AG10803 (cell line): ENCODE results near the gene TRAF3IP1.

Experiments
- DNase-seq: peaks from one replicate; pipeline ENCODE4 v3.0.0; 2010; ENCODE audit warnings: low read depth
- H3K4me3 ChIP-seq: 2 replicates; pipeline ENCODE4 v1.5.1; 2011; ENCODE audit warnings: mild to moderate bottlenecking, low read length, control low read depth
- TF ChIP-seq, protein P1 (sequence below): conservative IDR thresholded peaks from 2 replicates; pipeline ENCODE4 v1.5.1; 2011; ENCODE audit warnings: mild to moderate bottlenecking, low read length, control low read depth, inconsistent platforms

Gene TRAF3IP1

DNA sequence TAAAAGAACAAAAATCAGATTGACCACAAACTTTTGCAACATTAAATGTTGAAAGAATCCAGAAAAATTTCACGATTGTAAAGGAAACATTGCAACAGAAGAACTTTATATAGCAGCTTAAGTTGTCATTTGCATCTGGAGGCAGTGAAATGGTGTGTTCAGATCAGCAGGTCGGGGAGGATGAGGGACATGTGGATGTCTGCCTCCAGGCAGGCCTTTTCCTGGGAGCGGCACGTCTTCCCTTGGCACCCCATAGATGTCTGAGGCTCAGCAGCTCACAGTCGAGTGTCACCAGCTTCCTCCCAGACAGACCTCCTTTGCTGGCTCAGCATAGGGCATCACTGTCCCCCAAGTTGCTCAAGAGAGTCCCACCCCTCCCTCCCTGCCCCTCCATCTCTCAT, 62.1 kb downstream of the TRAF3IP1 start:
- no peak overlapping the region for H3K4me3 ChIP-seq
- peak; percentile 38 for DNase-seq
- TF ChIP-seq, protein P1, sequence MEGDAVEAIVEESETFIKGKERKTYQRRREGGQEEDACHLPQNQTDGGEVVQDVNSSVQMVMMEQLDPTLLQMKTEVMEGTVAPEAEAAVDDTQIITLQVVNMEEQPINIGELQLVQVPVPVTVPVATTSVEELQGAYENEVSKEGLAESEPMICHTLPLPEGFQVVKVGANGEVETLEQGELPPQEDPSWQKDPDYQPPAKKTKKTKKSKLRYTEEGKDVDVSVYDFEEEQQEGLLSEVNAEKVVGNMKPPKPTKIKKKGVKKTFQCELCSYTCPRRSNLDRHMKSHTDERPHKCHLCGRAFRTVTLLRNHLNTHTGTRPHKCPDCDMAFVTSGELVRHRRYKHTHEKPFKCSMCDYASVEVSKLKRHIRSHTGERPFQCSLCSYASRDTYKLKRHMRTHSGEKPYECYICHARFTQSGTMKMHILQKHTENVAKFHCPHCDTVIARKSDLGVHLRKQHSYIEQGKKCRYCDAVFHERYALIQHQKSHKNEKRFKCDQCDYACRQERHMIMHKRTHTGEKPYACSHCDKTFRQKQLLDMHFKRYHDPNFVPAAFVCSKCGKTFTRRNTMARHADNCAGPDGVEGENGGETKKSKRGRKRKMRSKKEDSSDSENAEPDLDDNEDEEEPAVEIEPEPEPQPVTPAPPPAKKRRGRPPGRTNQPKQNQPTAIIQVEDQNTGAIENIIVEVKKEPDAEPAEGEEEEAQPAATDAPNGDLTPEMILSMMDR = no peak

DNA sequence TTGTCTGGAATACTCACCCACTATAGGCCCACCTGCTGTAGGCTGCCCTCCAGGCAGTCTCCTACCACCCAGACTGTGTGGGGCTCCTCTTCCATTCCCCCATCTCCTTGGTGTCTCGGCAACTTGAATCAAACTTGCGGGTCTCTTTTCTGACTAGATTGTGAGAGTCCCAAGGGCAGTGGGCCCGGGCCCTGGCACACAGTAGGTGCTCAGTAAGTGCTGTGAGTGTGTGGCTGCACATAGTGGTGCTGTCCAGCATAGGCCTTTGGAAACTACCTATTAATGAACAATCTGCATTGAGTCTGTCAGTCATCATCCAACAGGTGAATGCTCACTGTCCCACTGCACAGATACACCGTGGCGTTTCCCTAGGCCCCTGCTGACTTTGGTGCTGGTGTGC, 62.8 kb downstream of the TRAF3IP1 start:
- TF ChIP-seq, protein P1 = no peak
- no peak overlapping the region for H3K4me3 ChIP-seq
- DNase-seq = no peak

DNA sequence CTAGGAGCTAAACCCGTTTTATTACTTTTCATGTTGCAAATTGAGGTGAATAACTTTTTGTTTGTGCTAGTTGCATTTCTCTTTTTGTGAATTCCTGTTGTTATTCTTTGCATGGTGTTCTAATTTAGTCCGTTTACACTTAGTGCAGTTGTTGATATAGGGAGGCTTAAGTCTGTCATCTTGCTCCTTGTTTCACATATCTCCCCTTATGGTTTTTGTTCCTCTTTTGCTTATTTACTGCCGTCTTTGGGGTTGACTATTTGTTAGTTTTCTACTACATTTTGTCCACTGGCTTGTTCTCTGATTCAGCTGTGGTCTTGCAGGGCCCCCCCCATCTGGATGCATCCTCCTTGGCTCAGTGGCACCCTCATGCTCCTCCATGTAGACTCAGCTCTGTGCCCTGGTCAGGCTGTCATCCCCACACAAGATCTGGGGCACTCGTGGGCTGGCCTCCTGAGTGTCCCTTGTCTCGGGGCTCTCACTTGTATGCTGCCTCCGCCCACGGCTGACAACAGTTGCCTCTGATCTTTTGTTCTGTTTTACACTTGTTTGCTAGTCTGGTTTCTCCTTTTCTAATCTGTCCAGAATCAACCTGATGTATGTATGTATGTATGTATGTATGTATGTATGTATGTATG, 63.5 kb downstream of the TRAF3IP1 start:
- TF ChIP-seq, protein P1 = no peak
- H3K4me3 ChIP-seq = no peak overlapping the region
- DNase-seq = no peak

DNA sequence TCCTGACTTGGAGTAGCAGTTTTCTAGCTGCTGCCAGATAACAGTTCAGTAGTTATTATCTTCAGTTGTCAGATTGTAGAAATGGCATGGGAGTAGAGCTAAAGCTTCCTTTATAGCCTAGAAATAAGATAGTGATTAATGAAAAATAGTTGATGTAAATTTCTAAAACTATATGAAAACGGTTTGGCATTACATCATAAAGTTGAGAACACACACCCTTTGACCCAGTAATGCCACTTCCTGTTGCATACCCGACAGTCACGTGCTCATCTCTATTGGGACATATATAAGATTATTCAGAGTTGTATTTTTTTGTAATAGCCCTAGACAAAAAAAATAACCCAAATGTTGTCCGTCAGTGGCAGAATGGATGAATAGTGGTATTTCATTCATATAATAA, 67.0 kb downstream of the TRAF3IP1 start:
- no peak for DNase-seq
- TF ChIP-seq, protein P1 = no peak
- no peak overlapping the region for H3K4me3 ChIP-seq

DNA sequence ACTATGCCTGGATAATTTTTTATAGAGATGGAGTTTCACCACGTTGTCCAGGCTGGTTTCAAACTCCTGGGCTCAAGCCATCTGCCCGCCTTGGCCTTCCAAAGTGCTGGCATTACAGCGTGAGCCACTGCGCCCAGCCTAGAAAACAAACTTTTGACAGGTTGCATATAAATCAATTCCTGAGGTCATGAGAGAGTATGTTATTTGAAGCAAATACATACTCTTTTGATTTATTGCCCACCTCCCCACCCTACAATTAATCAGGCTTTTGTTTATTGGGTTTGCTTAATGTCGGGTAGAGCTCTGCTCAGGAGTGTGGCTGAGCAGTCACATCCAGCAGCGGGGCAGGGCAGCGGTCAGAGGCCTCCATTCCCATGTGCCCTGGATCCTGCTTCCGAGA, 68.5 kb downstream of the TRAF3IP1 start:
- no peak for DNase-seq
- TF ChIP-seq, protein P1 = no peak
- no peak overlapping the region for H3K4me3 ChIP-seq

DNA sequence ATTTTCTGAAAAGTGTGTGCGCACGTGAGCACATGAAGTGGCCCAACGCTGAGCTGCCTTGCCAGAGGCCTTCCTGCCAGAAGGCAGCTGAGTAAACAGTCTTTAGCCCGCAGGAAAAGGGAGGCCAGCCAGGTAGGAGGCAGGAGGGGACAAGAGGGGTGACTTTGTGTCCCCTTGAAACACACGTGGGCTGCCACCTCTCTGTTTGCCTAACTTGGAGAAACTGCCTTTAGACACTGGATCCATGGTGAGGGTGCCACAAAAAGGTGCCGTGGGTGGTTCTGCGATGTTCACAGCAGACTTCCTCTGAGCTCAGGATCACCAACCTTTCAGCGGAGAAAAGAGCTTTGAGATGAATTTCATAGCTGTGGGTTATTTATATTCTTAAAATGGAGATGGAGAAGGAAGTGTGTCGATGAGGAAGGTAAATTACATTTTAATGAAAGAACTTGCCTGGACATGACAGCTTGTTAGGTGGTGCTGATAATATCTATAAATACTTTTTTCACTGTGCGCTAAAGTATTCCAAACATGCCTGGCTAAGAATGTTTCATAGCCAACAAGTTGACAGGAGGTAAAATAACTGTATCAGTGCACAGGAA, 69.8 kb downstream of the TRAF3IP1 start:
- no peak for DNase-seq
- no peak overlapping the region for H3K4me3 ChIP-seq

More for the DNA sequence above, 69.8 kb downstream of the TRAF3IP1 start:
- TF ChIP-seq, protein P1 = no peak
